ENCODE measurements around the gene TMEM165.
"Not testable (repeated sequence)": the region's sequence is repeated elsewhere in the genome, so short reads cannot be mapped to it uniquely, and the experiment has no call there.

Gene TMEM165

DNA sequence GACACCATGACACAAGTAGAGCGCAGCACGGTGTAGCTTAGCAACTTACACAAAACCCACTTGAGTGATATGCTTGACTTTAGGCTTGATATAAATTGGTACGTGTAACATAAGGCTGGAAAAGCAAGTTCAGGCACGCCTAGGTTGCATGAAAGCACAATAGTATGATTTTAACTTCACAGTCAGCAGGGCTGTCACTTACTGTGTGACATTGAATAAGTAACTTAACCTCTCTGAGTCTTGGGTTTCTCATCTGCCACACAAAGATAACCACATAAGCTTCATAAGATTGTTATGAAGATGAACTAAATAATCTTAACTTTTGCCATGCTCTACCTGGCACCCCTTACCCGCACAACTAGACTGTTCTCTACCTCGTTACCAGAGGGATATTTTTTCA is 40.2 kb upstream of the TMEM165 start:
- Histone ChIP-seq H3K4me3 (ENCODE audit: severe bottlenecking) (no peak overlapping the region), H3K4me1 (ENCODE audit: insufficient read depth, poor library complexity, severe bottlenecking) (peaks cover 42% of the 10 kb centered on the region), H3K27ac (ENCODE audit: poor library complexity, severe bottlenecking) (no peak overlapping the region), H3K36me3 (ENCODE audit: low read depth) (no peaks in the 10 kb centered on the region; the same call in 1 of the 2 replicates), H3K9me3 (ENCODE audit: severe bottlenecking) (no peaks in the 10 kb centered on the region), H3K27me3 (ENCODE audit: insufficient read depth, poor library complexity, severe bottlenecking) (no peaks in the 10 kb centered on the region)
- TF ChIP-seq CTCF (IDR thresholded peaks at IDR 0.05; ENCODE audit: poor library complexity, severe bottlenecking) = no peak
- DNase-seq (ENCODE audit: low spot score) (no peak), ATAC-seq (ENCODE audit: low read depth) (0 out of 3 replicates have a peak, but pooled peaks have one; percentile 8)

- DNase-seq (ENCODE audit: low spot score) = no peak
Measured at GRCh38 chr4:55356991-55357461, 38.7 kb upstream of the TMEM165 start.

GRCh38 chr4:55358246-55358645 is 37.5 kb upstream of the TMEM165 start:
- H3K9me3 ChIP-seq (ENCODE audit: severe bottlenecking) = no peaks in the 10 kb centered on the region
- no peak for TF ChIP-seq CTCF (IDR thresholded peaks at IDR 0.05; ENCODE audit: poor library complexity, severe bottlenecking)
- H3K4me1 ChIP-seq (ENCODE audit: insufficient read depth, poor library complexity, severe bottlenecking) = peaks cover 34% of the 10 kb centered on the region
- H3K27me3 ChIP-seq (ENCODE audit: insufficient read depth, poor library complexity, severe bottlenecking) = no peaks in the 10 kb centered on the region
- H3K4me3 ChIP-seq (ENCODE audit: severe bottlenecking) = no peak overlapping the region
- peak overlapping the region; percentile 46 for H3K27ac ChIP-seq (ENCODE audit: poor library complexity, severe bottlenecking)
- no peak for ATAC-seq (ENCODE audit: low read depth)
- no peak for DNase-seq (ENCODE audit: low spot score)
- no peaks in the 10 kb centered on the region; the same call in 1 of the 2 replicates for H3K36me3 ChIP-seq (ENCODE audit: low read depth)

More at GRCh38 chr4:55356991-55357461, 38.7 kb upstream of the TMEM165 start:
- Histone ChIP-seq H3K4me3 (ENCODE audit: severe bottlenecking) (no peak overlapping the region), H3K4me1 (ENCODE audit: insufficient read depth, poor library complexity, severe bottlenecking) (peaks cover 34% of the 10 kb centered on the region), H3K27ac (ENCODE audit: poor library complexity, severe bottlenecking) (no peak overlapping the region), H3K36me3 (ENCODE audit: low read depth) (no peaks in the 10 kb centered on the region; the same call in 1 of the 2 replicates), H3K27me3 (ENCODE audit: insufficient read depth, poor library complexity, severe bottlenecking) (no peaks in the 10 kb centered on the region), H3K9me3 (ENCODE audit: severe bottlenecking) (no peaks in the 10 kb centered on the region)
- TF ChIP-seq CTCF (IDR thresholded peaks at IDR 0.05; ENCODE audit: poor library complexity, severe bottlenecking) = no peak
- peak; percentile 52; the same call in 2 of the 3 replicates for ATAC-seq (ENCODE audit: low read depth)

DNA sequence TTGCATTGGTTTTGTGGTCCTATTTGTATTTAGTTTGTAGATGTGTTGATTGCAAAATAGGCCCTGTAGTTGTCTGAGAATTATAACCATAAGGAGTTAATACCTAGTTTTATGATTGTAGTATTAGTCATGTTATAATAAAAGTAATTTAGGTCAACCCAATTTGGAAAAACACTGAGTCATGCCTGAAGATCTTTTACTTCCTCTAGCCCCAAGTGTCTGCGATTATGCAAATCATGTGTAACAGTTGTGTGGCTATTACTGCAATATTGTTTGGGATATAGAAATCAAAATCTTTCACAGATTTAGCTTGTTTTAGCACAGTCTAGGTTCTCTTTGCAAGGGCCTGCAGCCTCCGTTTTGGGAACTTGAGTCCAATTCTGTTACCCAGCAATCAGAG is 37.1 kb upstream of the TMEM165 start:
- TF ChIP-seq CTCF (IDR thresholded peaks at IDR 0.05; ENCODE audit: poor library complexity, severe bottlenecking) = no peak
- Histone ChIP-seq H3K4me3 (ENCODE audit: severe bottlenecking) (no peak overlapping the region), H3K9me3 (ENCODE audit: severe bottlenecking) (no peaks in the 10 kb centered on the region), H3K36me3 (ENCODE audit: low read depth) (no peaks in the 10 kb centered on the region; the same call in 1 of the 2 replicates), H3K4me1 (ENCODE audit: insufficient read depth, poor library complexity, severe bottlenecking) (peaks cover 34% of the 10 kb centered on the region), H3K27me3 (ENCODE audit: insufficient read depth, poor library complexity, severe bottlenecking) (no peaks in the 10 kb centered on the region), H3K27ac (ENCODE audit: poor library complexity, severe bottlenecking) (peak overlapping the region; percentile 46)
- DNase-seq (ENCODE audit: low spot score) = no peak
- peak; percentile 83 for ATAC-seq (ENCODE audit: low read depth)

- DNase-seq (ENCODE audit: low spot score) (no peak), ATAC-seq (ENCODE audit: low read depth) (no peak)
- Histone ChIP-seq H3K27me3 (ENCODE audit: insufficient read depth, poor library complexity, severe bottlenecking) (no peaks in the 10 kb centered on the region), H3K4me1 (ENCODE audit: insufficient read depth, poor library complexity, severe bottlenecking) (peaks cover 34% of the 10 kb centered on the region), H3K27ac (ENCODE audit: poor library complexity, severe bottlenecking) (peak overlapping the region; percentile 46), H3K9me3 (ENCODE audit: severe bottlenecking) (no peaks in the 10 kb centered on the region), H3K4me3 (ENCODE audit: severe bottlenecking) (no peak overlapping the region), H3K36me3 (ENCODE audit: low read depth) (no peaks in the 10 kb centered on the region; the same call in 1 of the 2 replicates)
- no peak for TF ChIP-seq CTCF (IDR thresholded peaks at IDR 0.05; ENCODE audit: poor library complexity, severe bottlenecking)
Measured at GRCh38 chr4:55359397-55359916, 36.3 kb upstream of the TMEM165 start.

DNA sequence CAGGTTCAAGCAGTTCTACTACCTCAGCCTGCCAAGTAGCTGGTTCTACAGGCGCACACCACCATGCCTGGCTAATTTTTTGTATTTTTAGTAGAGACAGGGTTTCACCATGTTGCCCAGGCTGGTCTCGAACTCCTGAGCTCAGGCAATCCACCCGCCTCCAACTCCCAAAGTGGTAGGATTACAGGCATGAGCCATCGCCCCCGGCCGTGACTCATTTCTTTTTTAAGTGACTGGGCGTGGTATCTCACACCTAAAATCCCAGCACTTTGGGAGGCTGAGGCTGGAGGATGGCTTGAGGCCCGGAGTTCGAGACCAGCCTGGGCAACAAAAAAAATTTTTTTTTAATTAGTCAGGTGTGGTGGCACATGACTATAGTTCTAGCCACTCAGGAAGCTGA is 32.8 kb upstream of the TMEM165 start:
- not testable (repeated sequence) for H3K27ac ChIP-seq (ENCODE audit: poor library complexity, severe bottlenecking)

More for the DNA sequence above, 32.8 kb upstream of the TMEM165 start:
- not testable (repeated sequence) for H3K27me3 ChIP-seq (ENCODE audit: insufficient read depth, poor library complexity, severe bottlenecking); H3K36me3 ChIP-seq (ENCODE audit: low read depth); DNase-seq (ENCODE audit: low spot score); H3K9me3 ChIP-seq (ENCODE audit: severe bottlenecking); H3K4me3 ChIP-seq (ENCODE audit: severe bottlenecking); ATAC-seq (ENCODE audit: low read depth)
- H3K4me1 ChIP-seq (ENCODE audit: insufficient read depth, poor library complexity, severe bottlenecking) = peaks cover 12% of the 10 kb centered on the region
